SJSA1 (cell line): ENCODE measurements around the gene NUB1. TPM values are rescaled to one million over a fixed set of nuclear protein-coding genes. Genes with fewer than 3 reads are reported as not detected.

Experiments used
- DNase-seq, 2 experiments: peaks; one replicate each; pipeline ENCODE4 v3.0.0-alpha.2; 2015 to 2020; ENCODE audit warnings: low spot score in 2 of 2, low read depth in 1 of 2
- H3K27ac ChIP-seq: fragments of 250-450 bp; sonication (Bioruptor Pico); 2 replicates; pipeline ENCODE4 v1.5.1; 2020; ENCODE audit warnings: mild to moderate bottlenecking, moderate library complexity
- H3K27me3 ChIP-seq: fragments of 250-450 bp; sonication (Bioruptor Pico); replicated peaks from 2 replicates; pipeline ENCODE4 v1.5.1; 2020; ENCODE audit warnings: mild to moderate bottlenecking, moderate library complexity
- H3K36me3 ChIP-seq: fragments of 250-450 bp; sonication (Bioruptor Pico); 2 replicates; pipeline ENCODE4 v1.5.1; 2020; ENCODE audit warnings: mild to moderate bottlenecking
- H3K4me1 ChIP-seq: fragments of 250-450 bp; sonication (Bioruptor Pico); replicated peaks from 2 replicates; pipeline ENCODE4 v1.6.1; 2021; ENCODE audit warnings: mild to moderate bottlenecking
- H3K4me3 ChIP-seq: fragments of 250-450 bp; sonication (Bioruptor Pico); 2 replicates; pipeline ENCODE4 v1.5.1; 2020; ENCODE audit warnings: mild to moderate bottlenecking
- H3K9me3 ChIP-seq: fragments of 250-450 bp; sonication (Bioruptor Pico); replicated peaks from 2 replicates; pipeline ENCODE4 v1.5.1; 2020; ENCODE audit warnings: mild to moderate bottlenecking
- total RNA-seq: library from RNA; depleted of rRNA; stranded (reverse); fragments of >200 nt; shearing (Covaris generic); gene quantifications from 2 replicates; pipeline ENCODE4 v1.2.3, GENCODE V29; 2014

NUB1 gene
- total RNA-seq, 1 experiment from 2014 or later = 50.6 TPM

DNA sequence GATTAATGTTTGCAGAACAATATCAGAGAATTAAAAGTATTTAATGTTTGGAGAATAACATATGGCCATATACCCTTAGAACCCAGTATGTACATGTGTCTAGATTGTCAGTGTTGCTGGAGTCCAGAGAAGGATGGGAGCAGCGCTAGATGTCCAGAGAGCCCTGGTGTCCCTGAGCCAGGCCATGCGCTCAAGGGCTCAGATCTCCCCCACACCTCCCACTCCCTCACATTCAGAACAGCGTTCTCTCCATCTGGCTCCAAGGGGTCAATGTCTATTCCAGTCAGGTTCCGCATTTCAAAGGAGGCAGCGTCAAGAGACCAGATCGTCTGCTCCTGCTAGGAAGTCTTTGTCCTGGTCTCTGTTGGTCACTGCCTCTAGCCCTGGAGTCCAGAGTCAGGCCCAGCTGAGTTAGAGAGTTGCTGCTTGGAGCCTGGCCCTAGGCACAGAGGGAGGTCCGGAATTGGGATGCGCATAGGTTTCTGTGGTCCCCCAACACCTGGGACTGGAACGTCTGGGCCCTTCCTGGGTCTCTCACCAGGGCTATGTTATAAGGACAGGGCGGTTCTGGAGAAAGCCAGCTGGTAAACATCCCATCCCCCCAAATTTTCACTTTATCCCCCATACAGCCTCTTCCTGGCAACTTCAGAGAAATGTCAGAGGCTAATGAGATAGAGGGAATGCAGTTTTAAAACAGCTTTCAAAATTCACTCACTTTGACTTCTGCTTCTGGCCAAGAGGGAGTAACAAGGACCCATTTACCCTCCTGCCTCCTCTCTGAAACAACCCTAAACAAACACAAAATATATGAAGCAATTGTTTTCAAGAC is 74.7 kb downstream of the NUB1 start:
- no peaks in the 10 kb centered on the region for H3K4me1 ChIP-seq
- no peak overlapping the region for H3K4me3 ChIP-seq
- DNase-seq = no peak
- H3K27ac ChIP-seq = no peak overlapping the region
- no peaks in the 10 kb centered on the region for H3K36me3 ChIP-seq
- H3K9me3 ChIP-seq = no peaks in the 10 kb centered on the region
- H3K27me3 ChIP-seq = peaks cover 22% of the 10 kb centered on the region

DNA sequence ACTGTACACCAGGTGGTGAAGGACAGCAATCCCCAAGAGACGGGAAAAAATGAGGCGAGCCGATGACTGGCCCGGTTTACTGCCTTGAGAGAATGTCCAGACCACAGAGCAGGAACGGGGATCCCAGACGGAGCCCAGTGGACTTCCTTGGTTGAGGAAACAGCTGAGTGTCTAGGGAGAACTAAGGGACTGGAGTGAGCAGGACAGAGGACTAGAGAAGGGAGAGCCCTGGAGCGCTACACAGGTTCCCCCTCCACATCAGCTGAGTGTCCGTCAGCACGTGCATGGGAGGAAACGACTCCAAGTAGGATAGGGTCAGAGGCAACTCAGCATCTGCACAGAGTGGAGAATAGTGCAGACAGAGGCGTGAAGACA is 75.3 kb downstream of the NUB1 start:
- H3K9me3 ChIP-seq = no peaks in the 10 kb centered on the region
- DNase-seq = no peak
- H3K27ac ChIP-seq = no peak overlapping the region
- H3K4me1 ChIP-seq = no peaks in the 10 kb centered on the region
- H3K4me3 ChIP-seq = no peak overlapping the region
- H3K36me3 ChIP-seq = no peaks in the 10 kb centered on the region
- H3K27me3 ChIP-seq = peaks cover 16% of the 10 kb centered on the region

DNA sequence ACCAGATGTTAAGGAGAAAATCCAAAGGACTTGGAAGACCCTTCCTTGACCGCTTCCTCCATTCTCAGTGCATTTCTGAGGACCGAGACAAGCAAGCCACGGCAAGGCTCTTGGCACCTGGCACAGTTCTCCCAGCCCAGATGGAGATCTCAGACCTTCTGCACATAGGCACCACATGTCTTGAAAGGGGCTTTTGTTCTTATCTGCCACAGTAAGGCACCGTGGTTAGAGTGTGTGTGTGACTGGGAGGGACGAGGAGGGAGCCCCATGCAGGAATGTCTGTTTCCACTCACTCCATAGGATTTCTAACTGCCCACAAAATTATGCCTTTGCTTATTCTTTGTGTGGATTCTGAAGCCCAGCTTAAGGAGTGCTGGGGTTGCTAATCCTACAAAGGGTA is 78.5 kb downstream of the NUB1 start:
- Histone ChIP-seq H3K9me3 (no peaks in the 10 kb centered on the region), H3K27ac (no peak overlapping the region), H3K4me3 (no peak overlapping the region), H3K27me3 (0 out of 2 replicates have a peak, but pooled peaks cover 3% of the 10 kb centered on the region), H3K4me1 (peaks cover 11% of the 10 kb centered on the region), H3K36me3 (no peaks in the 10 kb centered on the region)
- DNase-seq = no peak

DNA sequence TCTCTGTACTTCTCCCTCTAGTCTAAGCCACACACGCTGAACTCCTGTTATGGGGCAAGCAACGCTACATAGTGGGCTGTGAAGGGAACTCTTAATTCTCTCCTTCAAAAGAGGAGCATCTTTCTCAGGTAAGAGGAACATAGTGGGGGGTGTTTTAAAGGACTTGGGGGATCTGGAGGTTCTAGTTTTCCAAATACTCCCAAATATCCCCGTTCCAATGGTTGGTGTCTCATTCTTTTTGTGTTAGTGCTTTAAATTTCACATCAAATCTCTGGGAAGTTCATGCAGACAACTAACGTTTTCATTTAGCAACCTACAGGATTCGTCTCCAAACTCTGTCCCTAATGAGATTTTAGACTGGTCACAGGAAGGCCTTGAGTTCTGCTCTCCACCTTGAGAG is 80.6 kb downstream of the NUB1 start:
- Histone ChIP-seq H3K4me3 (no peak overlapping the region), H3K9me3 (no peaks in the 10 kb centered on the region), H3K27ac (no peak overlapping the region), H3K4me1 (peaks cover 31% of the 10 kb centered on the region), H3K36me3 (no peaks in the 10 kb centered on the region), H3K27me3 (no peaks in the 10 kb centered on the region)
- DNase-seq = no peak

DNA sequence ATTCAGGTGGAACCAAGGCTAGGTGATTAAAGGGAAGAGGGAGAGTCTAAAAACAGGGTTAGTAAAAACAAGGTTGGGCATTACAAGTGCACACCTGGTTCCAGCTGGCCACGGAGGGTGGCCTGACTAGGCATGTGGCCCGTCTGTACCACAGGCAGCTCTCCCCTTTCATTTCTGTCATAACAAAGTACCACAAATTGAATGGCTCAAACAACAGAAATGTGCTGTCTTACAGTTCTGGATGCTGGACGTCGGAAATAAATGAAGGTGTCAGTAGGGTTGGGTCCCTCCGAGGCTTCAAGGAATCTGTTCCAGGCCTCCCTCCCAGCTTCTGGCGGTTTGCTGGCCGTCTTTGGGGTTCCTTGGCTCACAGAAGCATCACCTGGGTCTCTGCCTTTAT is 81.6 kb downstream of the NUB1 start:
- Histone ChIP-seq H3K4me1 (peaks cover 42% of the 10 kb centered on the region), H3K27ac (no peak overlapping the region), H3K36me3 (no peaks in the 10 kb centered on the region), H3K9me3 (no peaks in the 10 kb centered on the region), H3K4me3 (no peak overlapping the region), H3K27me3 (no peaks in the 10 kb centered on the region)
- DNase-seq = no peak

DNA sequence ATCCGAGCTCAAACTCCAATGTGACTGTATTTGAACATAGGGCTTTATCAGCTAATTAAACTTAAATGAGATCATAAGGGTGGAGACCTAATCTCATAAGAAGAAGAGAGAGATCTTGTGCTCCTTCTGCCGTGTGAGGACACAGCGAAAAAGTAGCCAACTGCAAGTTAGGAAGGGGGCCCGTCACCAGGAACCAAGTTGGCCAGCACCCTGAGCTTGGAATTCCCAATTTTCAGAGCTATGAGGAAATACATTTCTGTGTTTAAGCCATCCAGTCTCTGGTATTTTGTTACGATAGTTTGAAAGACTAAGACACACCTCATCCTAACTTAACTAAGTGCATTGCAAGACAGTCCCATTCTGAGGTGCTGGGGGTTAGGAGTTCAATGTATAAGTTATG is 82.3 kb downstream of the NUB1 start:
- no peaks in the 10 kb centered on the region for H3K9me3 ChIP-seq
- no peaks in the 10 kb centered on the region for H3K36me3 ChIP-seq
- no peak overlapping the region for H3K4me3 ChIP-seq
- peaks cover 49% of the 10 kb centered on the region for H3K4me1 ChIP-seq
- no peak for DNase-seq
- H3K27ac ChIP-seq = no peak overlapping the region
- no peaks in the 10 kb centered on the region for H3K27me3 ChIP-seq

DNA sequence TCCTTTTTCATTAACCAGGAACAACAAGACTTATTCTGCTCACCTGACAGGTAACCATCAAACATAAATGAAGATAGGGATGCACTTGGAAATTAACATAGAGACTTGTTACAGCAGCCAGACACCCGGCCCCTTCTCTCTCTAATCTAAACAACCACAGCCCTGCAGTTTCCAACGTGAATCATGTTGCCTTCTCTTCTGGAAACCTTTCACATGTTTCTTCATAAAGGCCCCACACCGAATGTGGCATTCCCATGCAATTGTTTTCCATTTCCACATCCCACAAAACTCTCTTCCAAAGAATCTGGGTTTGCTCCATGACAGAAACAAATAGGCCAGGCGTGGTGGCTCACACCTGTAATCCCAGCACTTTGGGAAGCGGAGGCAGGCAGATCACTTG is 83.2 kb downstream of the NUB1 start:
- peak in 1 of 2 experiments; percentile 31 for DNase-seq

DNA sequence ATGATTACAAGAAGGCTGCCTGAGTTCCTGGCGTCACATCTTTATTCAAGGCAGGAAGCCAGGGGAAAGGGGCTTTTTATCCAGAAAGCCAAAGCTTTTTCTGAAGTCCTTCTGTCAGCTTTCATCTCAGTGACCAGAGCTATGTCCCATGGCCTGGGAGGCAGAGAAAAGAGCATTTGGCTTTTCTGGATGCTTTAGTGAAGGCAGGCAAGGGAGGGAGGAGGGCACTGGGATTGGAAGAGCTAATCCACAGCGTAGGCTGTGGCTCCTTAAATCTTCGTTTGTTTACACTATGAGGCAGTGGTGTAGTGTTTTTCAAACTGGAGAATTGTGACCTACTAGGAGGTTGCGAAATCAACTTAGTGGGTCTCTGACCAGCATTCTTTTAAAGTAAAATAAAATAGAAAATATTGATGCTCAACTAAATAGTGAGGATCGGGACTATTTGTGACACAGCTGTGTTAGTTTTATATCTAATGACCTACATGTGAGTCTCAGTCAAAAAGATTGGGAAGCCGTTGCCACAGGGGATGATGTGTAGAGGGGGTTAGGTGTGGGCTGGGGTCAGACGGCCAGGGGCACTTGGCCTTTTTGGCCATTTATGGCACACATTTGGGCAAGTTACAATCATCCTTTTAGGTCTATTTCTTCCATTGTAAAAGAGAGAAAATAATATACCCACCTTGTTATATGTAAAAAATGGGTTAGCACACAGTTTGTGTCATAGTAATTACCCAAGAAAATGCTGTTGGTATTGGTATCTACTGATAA is 84.2 kb downstream of the NUB1 start:
- DNase-seq = peak in 1 of 2 experiments; percentile 60
- Histone ChIP-seq H3K4me3 (no peak overlapping the region), H3K27me3 (no peaks in the 10 kb centered on the region), H3K9me3 (no peaks in the 10 kb centered on the region), H3K27ac (peak overlapping the region; percentile 11; the same call in 1 of the 2 replicates), H3K4me1 (peaks cover 62% of the 10 kb centered on the region), H3K36me3 (no peaks in the 10 kb centered on the region)

More for the DNA sequence above, 83.2 kb downstream of the NUB1 start:
- H3K4me1 ChIP-seq = peaks cover 57% of the 10 kb centered on the region
- no peaks in the 10 kb centered on the region for H3K27me3 ChIP-seq
- no peaks in the 10 kb centered on the region for H3K9me3 ChIP-seq
- H3K4me3 ChIP-seq = no peak overlapping the region
- H3K27ac ChIP-seq = no peak overlapping the region
- H3K36me3 ChIP-seq = no peaks in the 10 kb centered on the region

DNA sequence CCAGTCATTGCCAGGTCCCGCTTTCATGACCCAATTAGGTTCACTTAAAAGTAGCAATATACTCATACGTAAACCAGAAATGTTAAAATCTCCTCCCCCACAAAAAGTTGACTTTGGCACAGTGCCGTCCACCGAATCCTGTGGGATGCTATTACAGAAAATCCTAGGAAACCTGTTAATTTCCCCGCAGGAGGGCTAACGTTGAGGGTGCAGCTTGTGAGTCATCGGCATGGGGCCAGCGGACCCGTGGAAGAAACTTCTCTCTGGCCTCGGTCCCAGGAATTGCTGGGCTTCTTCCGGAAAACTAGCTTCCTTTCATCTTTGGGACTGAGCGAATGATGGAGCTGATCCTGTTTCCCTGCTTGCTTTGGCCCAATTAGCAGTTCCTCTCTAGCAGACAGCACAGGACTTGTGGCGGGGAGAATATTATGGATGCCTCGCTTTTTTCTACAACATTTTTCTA is 84.9 kb downstream of the NUB1 start:
- H3K9me3 ChIP-seq = no peaks in the 10 kb centered on the region
- H3K36me3 ChIP-seq = no peaks in the 10 kb centered on the region
- H3K27ac ChIP-seq = peak overlapping the region; percentile 11; the same call in 1 of the 2 replicates
- H3K27me3 ChIP-seq = no peaks in the 10 kb centered on the region
- peaks cover 62% of the 10 kb centered on the region for H3K4me1 ChIP-seq
- DNase-seq = peak; percentile 84 to 86
- no peak overlapping the region for H3K4me3 ChIP-seq

DNA sequence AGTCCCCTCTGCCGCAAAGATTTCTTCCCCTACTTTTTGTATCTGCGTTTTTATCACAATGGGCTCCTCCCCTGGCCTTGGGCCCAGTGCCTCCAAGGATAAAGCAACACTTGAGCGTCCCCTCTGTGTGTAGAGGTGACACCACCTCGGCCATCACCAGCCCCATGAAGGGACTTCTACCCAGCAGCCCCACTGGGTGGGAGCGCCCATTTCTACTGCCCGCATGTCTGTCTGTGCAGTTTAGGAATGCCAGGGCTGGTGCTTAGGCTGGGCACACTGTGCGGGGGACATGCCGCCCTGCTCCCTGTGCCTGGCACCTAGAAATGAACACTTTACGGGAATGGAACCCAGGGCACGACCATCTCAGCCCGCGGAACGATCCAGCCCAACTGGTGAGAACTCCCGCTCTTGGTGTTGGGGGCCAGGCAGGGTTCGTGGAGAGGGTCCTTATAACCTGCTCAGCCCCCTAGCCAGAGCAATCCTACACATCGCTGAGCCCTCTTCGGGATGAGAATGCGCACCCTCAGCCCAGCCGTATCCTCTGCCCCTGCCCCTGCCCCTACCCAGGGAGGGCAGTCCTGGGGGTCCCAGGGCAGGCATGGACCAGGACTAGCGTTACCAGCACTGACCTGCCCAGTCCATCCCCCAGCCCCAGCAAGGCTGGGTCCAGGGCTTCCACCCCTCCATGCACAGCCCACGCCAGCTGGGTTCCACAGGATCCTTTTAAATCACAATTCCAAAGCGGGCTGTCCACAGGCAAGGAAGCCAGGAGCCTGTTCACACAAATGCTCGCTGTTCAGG is 85.5 kb downstream of the NUB1 start:
- Histone ChIP-seq H3K27me3 (no peaks in the 10 kb centered on the region), H3K27ac (no peak overlapping the region)
- DNase-seq = no peak

DNA sequence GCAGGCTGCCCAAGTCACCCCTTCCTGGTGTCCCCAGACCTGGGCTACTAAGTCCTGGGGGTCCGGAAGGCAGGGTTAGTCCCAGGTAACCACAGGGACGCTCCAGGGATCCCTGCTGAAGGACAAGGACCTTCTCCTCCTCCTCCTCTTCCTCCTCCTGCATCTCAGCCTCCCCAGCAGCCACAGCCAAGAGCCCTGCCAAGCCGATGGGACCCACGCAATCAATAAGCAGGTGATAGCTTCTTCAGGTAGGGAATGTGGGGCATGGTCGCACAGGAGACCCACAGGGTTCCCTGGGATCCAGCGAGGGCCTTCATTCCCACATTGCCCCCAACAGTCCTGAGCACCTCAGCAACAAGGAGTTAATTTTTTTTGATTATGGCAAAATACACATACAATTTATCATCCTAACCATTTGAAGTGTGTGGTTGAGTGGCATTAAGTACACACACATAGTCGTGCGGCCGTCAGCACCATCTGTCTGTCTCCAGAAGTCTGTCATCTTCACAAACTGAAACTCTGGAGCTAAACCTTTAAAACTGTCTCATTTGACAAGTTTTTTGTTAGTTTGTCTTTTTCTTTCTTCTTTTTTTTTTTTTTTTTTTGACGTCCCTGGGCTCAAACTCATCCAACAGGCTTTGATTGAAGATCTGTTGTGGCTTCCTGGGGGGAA is 86.2 kb downstream of the NUB1 start:
- Histone ChIP-seq H3K4me3 (no peak overlapping the region), H3K9me3 (no peaks in the 10 kb centered on the region), H3K4me1 (peaks cover 62% of the 10 kb centered on the region), H3K36me3 (no peaks in the 10 kb centered on the region), H3K27me3 (no peaks in the 10 kb centered on the region), H3K27ac (peak overlapping the region; percentile 53)
- DNase-seq = no peak

More for the DNA sequence above, 85.5 kb downstream of the NUB1 start:
- H3K4me1 ChIP-seq = peaks cover 62% of the 10 kb centered on the region
- H3K36me3 ChIP-seq = no peaks in the 10 kb centered on the region
- no peak overlapping the region for H3K4me3 ChIP-seq
- no peaks in the 10 kb centered on the region for H3K9me3 ChIP-seq
